Loucy (cell line): ENCODE measurements around the gene SERPINA9.

Experiments
- H2AFZ ChIP-seq: fragments of 200-600 bp; sonication (generic); 2 replicates; pipeline ENCODE4 v1.6.0; 2016; ENCODE audit warnings: antibody characterized with exemption, mild to moderate bottlenecking, low read length, moderate library complexity
- H3F3A ChIP-seq: fragments of 200-600 bp; 2 replicates; pipeline ENCODE4 v1.6.0; 2016; ENCODE audit warnings: antibody characterized with exemption, low read depth, mild to moderate bottlenecking
- H3K27me3 ChIP-seq: fragments of 200-600 bp; sonication (generic); 2 replicates; pipeline ENCODE4 v1.6.1; 2014; ENCODE audit warnings: low read length, mild to moderate bottlenecking; ENCODE audit not compliant: insufficient read depth, poor library complexity, severe bottlenecking
- H3K36me3 ChIP-seq: fragments of 200-600 bp; sonication (generic); 2 replicates; pipeline ENCODE4 v1.6.1; 2016; ENCODE audit warnings: low read length; ENCODE audit not compliant: insufficient read depth
- H3K4me1 ChIP-seq: fragments of 200-600 bp; sonication (generic); 2 replicates; pipeline ENCODE4 v1.5.1; 2014; ENCODE audit warnings: low read length, mild to moderate bottlenecking; ENCODE audit not compliant: insufficient read depth, poor library complexity, severe bottlenecking
- H3K4me2 ChIP-seq: fragments of 200-600 bp; sonication (generic); 2 replicates; pipeline ENCODE4 v1.6.0; 2014; ENCODE audit warnings: antibody characterized with exemption, low read length, low read depth, mild to moderate bottlenecking; ENCODE audit not compliant: poor library complexity, severe bottlenecking
- H3K4me3 ChIP-seq: fragments of 200-600 bp; sonication (generic); 2 replicates; pipeline ENCODE4 v1.5.1; 2014; ENCODE audit warnings: low read length, mild to moderate bottlenecking, mixed read lengths; ENCODE audit not compliant: poor library complexity, severe bottlenecking
- H3K79me2 ChIP-seq: fragments of 200-600 bp; sonication (generic); 2 replicates; pipeline ENCODE4 v1.6.1; 2014; ENCODE audit warnings: low read length; ENCODE audit not compliant: insufficient read depth
- H3K9ac ChIP-seq: fragments of 200-600 bp; sonication (generic); 2 replicates; pipeline ENCODE4 v1.6.0; 2014; ENCODE audit warnings: mild to moderate bottlenecking, low read depth, low read length, moderate library complexity; ENCODE audit not compliant: poor library complexity, severe bottlenecking
- H3K9me2 ChIP-seq: fragments of 200-600 bp; sonication (generic); replicated peaks from 2 replicates; pipeline ENCODE4 v1.6.1; 2016; ENCODE audit warnings: low read depth, low read length, mixed read lengths
- H3K9me3 ChIP-seq: fragments of 200-600 bp; sonication (generic); 2 replicates; pipeline ENCODE4 v1.6.1; 2014; ENCODE audit warnings: mild to moderate bottlenecking, antibody characterized with exemption, low read length, low read depth; ENCODE audit not compliant: insufficient read depth
- H4K20me1 ChIP-seq: fragments of 200-600 bp; sonication (generic); 2 replicates; pipeline ENCODE4 v1.6.0; 2014; ENCODE audit warnings: antibody characterized with exemption, low read length, mild to moderate bottlenecking; ENCODE audit not compliant: insufficient read depth, poor library complexity, severe bottlenecking
- CTCF ChIP-seq: fragments of 200-600 bp; sonication (generic); conservative IDR thresholded peaks from 2 replicates; pipeline ENCODE4 v1.5.1; 2014; ENCODE audit warnings: mild to moderate bottlenecking, antibody characterized with exemption, low read length
- EZH2phosphoT487 ChIP-seq: fragments of 200-600 bp; IDR thresholded peaks from 2 replicates; pipeline ENCODE4 v1.6.1; 2018; ENCODE audit warnings: antibody characterized with exemption, mild to moderate bottlenecking, moderate library complexity, borderline replicate concordance

SERPINA9 gene

GRCh38 chr14:94499673-94500072 is 23.7 kb upstream of the SERPINA9 start:
- Histone ChIP-seq H3K36me3 (no peaks in the 10 kb centered on the region), H4K20me1 (no peaks in the 10 kb centered on the region), H3K4me2 (no peak overlapping the region), H3K4me1 (no peaks in the 10 kb centered on the region), H3K9me3 (no peaks in the 10 kb centered on the region; the same call in 1 of the 2 replicates), H3F3A (no peaks in the 10 kb centered on the region), H2AFZ (no peak overlapping the region), H3K9ac (no peak overlapping the region), H3K9me2 (no peaks in the 10 kb centered on the region), H3K27me3 (no peaks in the 10 kb centered on the region), H3K4me3 (no peak overlapping the region), H3K79me2 (no peaks in the 10 kb centered on the region)
- TF ChIP-seq EZH2phosphoT487 (no peak), CTCF (no peak)

- TF ChIP-seq EZH2phosphoT487, result no peak
- no peak for TF ChIP-seq CTCF
- no peaks in the 10 kb centered on the region for H3K36me3 ChIP-seq
- no peaks in the 10 kb centered on the region for H4K20me1 ChIP-seq
- H3K9me2 ChIP-seq, result no peaks in the 10 kb centered on the region
- H2AFZ ChIP-seq, result no peak overlapping the region
- no peaks in the 10 kb centered on the region for H3F3A ChIP-seq
- no peaks in the 10 kb centered on the region for H3K27me3 ChIP-seq
- no peak overlapping the region for H3K4me2 ChIP-seq
- no peaks in the 10 kb centered on the region for H3K79me2 ChIP-seq
- no peak overlapping the region for H3K4me3 ChIP-seq
- no peak overlapping the region for H3K9ac ChIP-seq
- no peaks in the 10 kb centered on the region; the same call in 1 of the 2 replicates for H3K9me3 ChIP-seq
- no peaks in the 10 kb centered on the region for H3K4me1 ChIP-seq
These were observed 22.2 kb upstream of the SERPINA9 start for GRCh38 chr14:94498215-94498614.

GRCh38 chr14:94494085-94494484 is 18.1 kb upstream of the SERPINA9 start:
- Histone ChIP-seq H3K9me3 (no peaks in the 10 kb centered on the region; the same call in 1 of the 2 replicates), H2AFZ (no peak overlapping the region), H3K4me3 (no peak overlapping the region), H4K20me1 (no peaks in the 10 kb centered on the region), H3K9me2 (no peaks in the 10 kb centered on the region), H3F3A (no peaks in the 10 kb centered on the region), H3K4me1 (no peaks in the 10 kb centered on the region), H3K36me3 (no peaks in the 10 kb centered on the region), H3K27me3 (no peaks in the 10 kb centered on the region), H3K9ac (no peak overlapping the region), H3K79me2 (no peaks in the 10 kb centered on the region), H3K4me2 (no peak overlapping the region)
- TF ChIP-seq EZH2phosphoT487 (no peak), CTCF (no peak)
